GM12872 (cell line): ENCODE measurements around the gene FOXJ3.

Experiments used
- TF ChIP-seq, protein P1 (sequence below): IDR thresholded peaks from 3 replicates; pipeline ENCODE4 v1.5.1; 2011; ENCODE audit warnings: low read depth, mild to moderate bottlenecking, low read length, moderate library complexity; ENCODE audit not compliant: insufficient read depth

The FOXJ3 gene

DNA sequence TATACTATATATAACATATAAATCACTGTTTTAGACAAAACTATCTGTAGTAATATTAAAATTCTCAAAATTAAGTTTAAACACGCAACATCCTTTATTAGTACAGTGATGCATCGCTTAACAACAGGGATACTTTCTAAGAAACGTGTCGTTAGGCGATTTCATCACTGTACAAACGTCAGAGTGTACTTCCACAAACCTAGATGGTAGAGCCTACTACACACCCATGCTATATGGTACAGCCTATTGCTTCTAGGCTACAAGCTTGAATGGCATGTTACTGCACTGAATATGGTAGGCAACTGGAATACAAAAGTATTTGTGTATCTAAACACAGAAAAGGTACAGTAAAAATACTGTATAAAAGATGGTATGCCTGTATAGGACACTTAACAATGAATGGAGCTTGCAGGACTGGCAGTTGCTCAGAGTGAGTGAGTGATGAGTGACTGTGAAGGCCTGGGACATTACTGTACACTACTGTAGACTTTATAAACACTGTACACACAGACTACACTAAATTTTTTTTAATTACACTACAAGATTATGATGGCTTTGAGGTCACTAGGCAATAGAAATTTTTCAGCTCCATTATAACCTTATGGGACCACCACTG, 10.5 kb downstream of the FOXJ3 start:
- TF ChIP-seq, protein P1, sequence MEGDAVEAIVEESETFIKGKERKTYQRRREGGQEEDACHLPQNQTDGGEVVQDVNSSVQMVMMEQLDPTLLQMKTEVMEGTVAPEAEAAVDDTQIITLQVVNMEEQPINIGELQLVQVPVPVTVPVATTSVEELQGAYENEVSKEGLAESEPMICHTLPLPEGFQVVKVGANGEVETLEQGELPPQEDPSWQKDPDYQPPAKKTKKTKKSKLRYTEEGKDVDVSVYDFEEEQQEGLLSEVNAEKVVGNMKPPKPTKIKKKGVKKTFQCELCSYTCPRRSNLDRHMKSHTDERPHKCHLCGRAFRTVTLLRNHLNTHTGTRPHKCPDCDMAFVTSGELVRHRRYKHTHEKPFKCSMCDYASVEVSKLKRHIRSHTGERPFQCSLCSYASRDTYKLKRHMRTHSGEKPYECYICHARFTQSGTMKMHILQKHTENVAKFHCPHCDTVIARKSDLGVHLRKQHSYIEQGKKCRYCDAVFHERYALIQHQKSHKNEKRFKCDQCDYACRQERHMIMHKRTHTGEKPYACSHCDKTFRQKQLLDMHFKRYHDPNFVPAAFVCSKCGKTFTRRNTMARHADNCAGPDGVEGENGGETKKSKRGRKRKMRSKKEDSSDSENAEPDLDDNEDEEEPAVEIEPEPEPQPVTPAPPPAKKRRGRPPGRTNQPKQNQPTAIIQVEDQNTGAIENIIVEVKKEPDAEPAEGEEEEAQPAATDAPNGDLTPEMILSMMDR: no peak

DNA sequence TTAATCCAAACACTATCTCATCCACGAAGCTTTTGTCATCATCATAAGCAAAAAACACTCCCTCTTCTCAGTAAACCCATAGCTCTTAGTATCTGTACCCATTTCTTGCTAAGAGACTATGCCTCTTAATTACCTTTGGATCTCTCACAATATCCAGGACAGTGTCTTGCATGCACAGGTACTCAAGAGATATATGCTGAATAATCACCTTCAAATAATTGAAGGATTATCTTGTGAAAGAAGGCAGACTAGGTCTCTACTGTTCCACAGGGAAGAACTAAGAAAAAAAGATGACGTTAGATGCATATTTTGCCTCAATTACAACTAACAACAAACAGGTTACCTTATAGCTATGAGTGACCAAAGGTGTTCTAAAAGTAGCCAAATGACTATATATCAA, 11.5 kb downstream of the FOXJ3 start:
- TF ChIP-seq, protein P1: no peak

DNA sequence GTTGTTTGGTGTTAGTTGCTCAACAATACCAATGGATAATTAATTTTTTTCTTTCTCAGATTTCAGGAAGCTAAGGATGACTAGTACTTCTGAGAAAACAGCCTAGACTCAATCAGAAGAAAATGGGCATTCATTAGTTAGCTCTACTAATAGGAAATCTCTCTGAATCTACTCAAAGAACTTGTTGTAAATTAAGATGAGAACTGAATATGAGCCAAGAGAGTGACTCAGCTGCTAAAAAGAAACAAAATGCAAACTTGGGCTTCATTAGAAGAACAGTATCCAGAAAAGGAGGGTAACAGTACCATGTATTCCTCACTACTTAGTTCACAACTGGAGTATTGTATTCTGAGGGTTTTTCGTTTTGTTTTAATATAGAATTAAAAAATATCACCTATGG, 12.5 kb downstream of the FOXJ3 start:
- TF ChIP-seq, protein P1: no peak

DNA sequence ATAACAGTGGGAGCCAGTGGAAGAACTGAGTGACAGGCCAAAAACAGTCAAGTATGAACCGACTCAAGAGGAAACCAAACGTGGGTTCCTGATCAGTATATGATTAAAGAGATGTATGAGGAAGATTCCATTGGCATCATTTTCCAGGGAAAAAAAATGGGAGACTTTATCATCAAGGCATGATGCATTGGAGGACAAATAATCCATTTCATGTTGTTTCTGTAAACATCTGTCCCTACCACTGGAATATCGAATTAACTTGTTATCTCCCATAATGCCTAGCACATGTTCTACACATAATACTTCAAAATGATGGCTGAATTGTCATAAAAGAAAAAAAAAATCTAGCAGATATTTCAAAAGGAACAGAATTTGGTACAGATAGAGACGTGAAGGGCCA, 13.3 kb downstream of the FOXJ3 start:
- TF ChIP-seq, protein P1: no peak

DNA sequence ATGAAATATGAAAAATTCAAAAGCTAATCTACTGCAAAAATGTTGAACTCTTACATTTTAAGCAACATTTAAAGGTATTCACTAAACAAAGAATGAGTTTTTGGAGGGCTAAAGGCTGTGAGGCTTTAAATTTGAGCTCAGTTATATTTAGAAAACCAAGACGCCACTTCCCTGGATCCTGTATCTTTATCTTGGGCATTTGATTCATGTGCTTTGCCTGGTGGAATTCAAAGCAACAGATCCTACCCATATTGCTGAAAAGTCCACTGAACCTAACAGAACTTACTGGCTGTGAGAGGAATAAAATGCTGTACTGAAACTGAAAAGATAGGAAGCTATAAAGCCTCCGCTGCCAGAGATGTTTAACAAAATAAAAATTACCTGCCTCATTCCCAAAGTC, 14.3 kb downstream of the FOXJ3 start:
- TF ChIP-seq, protein P1: no peak

DNA sequence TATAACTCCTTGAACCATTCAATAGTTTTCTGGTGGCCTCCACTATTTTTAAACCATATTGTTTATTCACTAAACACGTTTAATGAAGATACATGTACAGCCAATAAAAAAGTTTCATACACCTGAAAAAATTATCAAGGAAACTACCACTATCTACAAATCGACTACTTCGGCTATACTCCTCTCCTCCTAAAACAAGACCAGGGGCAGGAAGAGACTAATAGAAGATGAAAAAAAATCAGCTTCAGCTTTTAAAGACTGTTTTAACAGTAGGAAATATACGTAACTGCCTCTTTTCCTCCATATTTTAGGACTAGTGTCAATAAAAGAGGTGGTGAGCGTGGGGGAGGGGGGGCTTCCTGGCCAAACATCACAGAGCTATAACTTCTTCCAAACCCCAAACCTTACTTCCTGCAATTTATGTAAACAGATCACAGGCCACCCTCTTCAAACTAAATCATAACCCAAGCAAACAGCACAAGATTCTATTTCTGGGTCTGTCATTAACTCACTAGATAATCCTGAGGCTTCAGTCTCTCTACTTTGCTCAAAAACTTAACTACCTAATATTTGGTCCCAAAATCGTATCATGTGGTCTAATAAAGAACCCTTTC, 15.1 kb downstream of the FOXJ3 start:
- TF ChIP-seq, protein P1: no peak

DNA sequence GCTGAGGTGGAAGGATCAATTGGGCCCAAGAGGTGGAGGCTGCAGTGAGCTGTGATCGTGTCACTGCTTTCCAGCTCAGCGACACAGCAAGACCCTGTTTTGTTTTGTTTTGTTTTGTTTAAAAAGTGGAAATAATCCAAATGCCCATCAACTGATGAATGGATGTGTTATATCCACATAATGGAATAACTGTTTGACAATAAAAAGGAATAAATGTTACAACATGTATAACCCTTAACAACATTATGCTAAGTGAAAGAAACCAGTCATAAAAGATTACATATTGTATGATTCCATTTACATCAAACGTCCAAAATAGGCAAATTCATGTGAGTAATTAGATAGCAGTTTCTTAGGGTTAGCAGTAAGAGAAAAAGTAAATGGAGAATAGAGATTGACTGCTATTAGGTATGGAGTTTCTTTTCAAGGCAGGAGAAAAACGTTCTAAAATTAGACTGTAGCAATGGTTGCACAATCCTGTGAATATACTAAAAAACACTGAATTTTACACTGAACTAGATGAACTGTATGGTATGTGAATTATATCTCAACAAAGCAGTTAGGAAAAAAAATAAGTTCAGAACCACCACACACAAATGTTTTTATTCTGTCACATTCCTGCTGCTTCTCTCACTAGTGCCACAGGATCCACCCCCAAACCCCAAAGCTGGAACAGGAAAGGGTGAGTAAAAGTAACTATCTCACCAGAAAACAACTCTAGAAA, 15.7 kb downstream of the FOXJ3 start:
- TF ChIP-seq, protein P1: no peak
